ENCODE measurements around the gene OLA1.

- TF ChIP-seq TAF1 (IDR thresholded peaks at IDR 0.05; ENCODE audit: low read depth) (no peak), EP300 (IDR thresholded peaks at IDR 0.05; ENCODE audit: borderline replicate concordance) (no peak), USF1 (IDR thresholded peaks at IDR 0.05) (no peak), MAX (IDR thresholded peaks at IDR 0.05) (no peak), CEBPB (IDR thresholded peaks at IDR 0.05) (no peak), FOXM1 (IDR thresholded peaks at IDR 0.05; ENCODE audit: borderline replicate concordance, low read depth) (no peak), RAD21 (IDR thresholded peaks at IDR 0.05; ENCODE audit: low read depth) (no peak), REST (IDR thresholded peaks at IDR 0.05; ENCODE audit: low read depth) (no peak), CREB1 (IDR thresholded peaks at IDR 0.05; ENCODE audit: low read depth) (no peak), EGR1 (IDR thresholded peaks at IDR 0.05) (no peak), TEAD4 (IDR thresholded peaks at IDR 0.05) (no peak), YY1 (IDR thresholded peaks at IDR 0.05; ENCODE audit: low read depth) (no peak), NFIC (IDR thresholded peaks at IDR 0.05) (no peak), ZBTB7A (IDR thresholded peaks at IDR 0.05; ENCODE audit: low read depth) (no peak)
Measured at GRCh38 chr2:174243812-174244211, 4.5 kb downstream of the OLA1 start.
